HepG2 (cell line): ENCODE results near the gene SEMA3F. TPM values are rescaled to one million over a fixed set of nuclear protein-coding genes. Genes with fewer than 3 reads are reported as not detected.

Source experiments
- ATAC-seq: fragments of 200-7000 bp; cut with Tn5 transposase; 3 replicates; pipeline ENCODE4 v1.9.1; 2020; ENCODE audit warnings: mild to moderate bottlenecking, moderate library complexity
- BruUV-seq: library from RNA; stranded (reverse); fragments of 400-500 nt; replicated peaks from 2 replicates; lab custom pipeline; 2021; lab: Mats Ljungman, UMichigan
- CTCF ChIA-PET: fragments of 300-600 bp; formaldehyde crosslinking; extraction: SDS; loops from one replicate; lab custom pipeline; 2021; ENCODE audit warnings: low total read pairs, inconsistent platforms, low intra/inter-chr PET ratio; lab: Yijun Ruan, JAX
- POLR2A ChIA-PET: fragments of 350-600 bp; sonication (Branson Sonifier 250); formaldehyde crosslinking; loops from one replicate; lab custom pipeline; 2020; ENCODE audit warnings: antibody characterized with exemption, inconsistent platforms; lab: Yijun Ruan, JAX
- DNase-seq: peaks from one replicate; pipeline ENCODE4 v3.0.0-alpha.2; 2015; ENCODE audit warnings: low spot score
- FAIRE-seq: peaks from 3 replicates; lab custom pipeline; 2011; peaks lifted over from hg19 to GRCh38; lab: Jason Lieb, UNC
- H2AFZ ChIP-seq: one replicate; pipeline ENCODE4 v1.6.1; 2011; ENCODE audit warnings: low read length, inconsistent platforms
- H3K27ac ChIP-seq: fragments of 300-600 bp; 3 replicates; pipeline ENCODE4 v1.8.0; 2011; ENCODE audit warnings: mixed run types, mild to moderate bottlenecking, mixed read lengths, low read length, inconsistent platforms; ENCODE audit not compliant: insufficient read depth; ENCODE audit errors: extremely low read length
- H3K27me3 ChIP-seq, 2 experiments: fragments of 200-600 bp in 1 of 2; 2 replicates in 1 of 2; 3 replicates in 1 of 2; pipeline versions ENCODE4 v1.6.0 to v1.8.0; 2011; ENCODE audit warnings: low read length in 2 of 2, mild to moderate bottlenecking in 2 of 2, moderate library complexity in 2 of 2, inconsistent platforms in 1 of 2; ENCODE audit not compliant: insufficient read depth in 2 of 2, control insufficient read depth in 1 of 2
- H3K36me3 ChIP-seq, 2 experiments: fragments of 200-600 bp in 1 of 2; replicated peaks in 1 of 2; 2 replicates in 1 of 2; 3 replicates in 1 of 2; pipeline versions ENCODE4 v1.5.1 to v1.8.0; 2011; ENCODE audit warnings: low read length in 2 of 2, inconsistent platforms in 1 of 2; ENCODE audit not compliant: insufficient read depth in 2 of 2, control insufficient read depth in 1 of 2
- H3K4me1 ChIP-seq: 2 replicates; pipeline ENCODE4 v1.5.1; 2012; ENCODE audit warnings: low read length, inconsistent platforms; ENCODE audit not compliant: insufficient read depth
- H3K4me2 ChIP-seq: 2 replicates; pipeline ENCODE4 v1.6.0; 2011; ENCODE audit warnings: low read depth, low read length, inconsistent platforms
- H3K4me3 ChIP-seq, 3 experiments: fragments of 200-600 bp in 1 of 3; sonication (generic), shearing (Covaris generic) in 1 of 3; replicated peaks in 1 of 3; 2 replicates each; pipeline ENCODE4 v1.5.1; 2011 to 2016; ENCODE audit warnings: low read length in 3 of 3, inconsistent platforms in 2 of 3, low read depth in 2 of 3, mild to moderate bottlenecking in 2 of 3, control low read depth in 1 of 3, mixed read lengths in 1 of 3; ENCODE audit not compliant: insufficient read depth in 1 of 3
- H3K79me2 ChIP-seq: one replicate; pipeline ENCODE4 v1.6.1; 2011; ENCODE audit warnings: low read length, inconsistent platforms; ENCODE audit not compliant: insufficient read depth
- H3K9ac ChIP-seq: 2 replicates; pipeline ENCODE4 v1.6.0; 2011; ENCODE audit warnings: mild to moderate bottlenecking, low read depth, low read length, inconsistent platforms; ENCODE audit not compliant: insufficient read depth
- H3K9me3 ChIP-seq: 2 replicates; pipeline ENCODE4 v1.5.1; 2012; ENCODE audit warnings: mild to moderate bottlenecking, low read length
- H4K20me1 ChIP-seq: 2 replicates; pipeline ENCODE4 v1.6.0; 2011; ENCODE audit warnings: inconsistent platforms, mild to moderate bottlenecking, low read length, moderate library complexity; ENCODE audit not compliant: insufficient read depth
- SIN3B ChIP-seq: fragments of 150-350 bp; IDR thresholded peaks from 2 replicates; pipeline ENCODE4 v1.6.1; 2014; ENCODE audit warnings: low read length
- ZNF574 ChIP-seq: sonication (generic); formaldehyde crosslinking; IDR thresholded peaks from 2 replicates; pipeline ENCODE4 v1.4.0; 2020; ENCODE audit warnings: missing genetic modification reagents
- WGBS: methylation state at CpG from one replicate; pipeline ENCODE4 v1.1.6; 2017; ENCODE audit warnings: low lambda C conversion rate; 5-methylcytosine and 5-hydroxymethylcytosine counted together
- in situ Hi-C: cut with HindIII; loops from 2 replicates; pipeline ENCODE4 v1.10.0; 2017; ENCODE audit warnings: low pct_unique_long_range_greater_than_20kb; ENCODE audit not compliant: extremely low pct_ligation_motif_present
- intact Hi-C: fragments of 100-400 bp; cut with micrococcal nuclease; formaldehyde crosslinking; loops from one replicate; pipeline ENCODE4 v1.10.0; 2022; ENCODE audit not compliant: unreplicated experiment
- polyA plus RNA-seq, 8 experiments: library from polyadenylated mRNA; depleted of rRNA in 3 of 8; stranded (reverse) in 7 of 8; unstranded in 1 of 8; fragments of >200 nt; fragmentation: Illumina TruSeq in 4 of 8; extraction: Trizol in 4 of 8; gene quantifications; 2 replicates each; pipeline versions ENCODE4 v1.2.1 to v1.2.3, GENCODE V29; 2011 to 2016; ENCODE audit warnings: low read depth in 4 of 8, missing spikeins in 1 of 8, mixed read lengths in 1 of 8; ENCODE audit not compliant: insufficient read depth in 1 of 8
- total RNA-seq, 5 experiments: library from RNA; depleted of rRNA; stranded (reverse); fragments of >200 nt; fragmentation: Illumina TruSeq; extraction: Trizol; gene quantifications; 2 replicates each; pipeline ENCODE4 v1.2.3, GENCODE V29; 2016; ENCODE audit warnings: low read depth in 1 of 5
- TF ChIP-seq, protein P1 (sequence below): IDR thresholded peaks from 2 replicates; pipeline ENCODE4 v1.4.0; 2020; ENCODE audit warnings: mild to moderate bottlenecking, missing genetic modification reagents

Gene SEMA3F
- total and polyA plus RNA-seq, 2 of the 13 experiments (the other 11 are each of a cell fraction or from before 2014, with no cell fraction given), result 7.6 to 17.2 TPM

DNA sequence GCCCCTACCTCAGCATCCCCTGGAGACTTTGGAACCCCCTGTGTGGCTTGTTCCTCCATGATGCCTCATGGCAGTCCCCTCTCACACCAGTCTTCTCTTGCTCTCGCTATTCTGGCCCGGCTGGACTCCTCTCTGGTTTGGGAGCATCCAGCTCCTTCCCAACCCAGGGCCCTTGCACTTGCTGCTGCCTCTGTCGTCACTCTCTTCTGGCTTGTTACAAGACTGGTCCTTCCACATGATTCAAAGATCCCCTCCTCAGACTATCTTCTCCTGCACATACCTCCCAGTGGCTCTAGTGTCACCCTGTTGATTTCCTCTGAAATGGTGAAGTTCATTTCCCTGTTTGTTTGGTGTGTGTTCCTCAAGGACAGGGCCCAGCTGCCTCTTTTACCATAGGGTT is 74.4 kb downstream of the SEMA3F start:
- in situ Hi-C loops, result loop anchor here (5.0 kb wide), 2 partner anchors 37 to 43 kb away; partner anchors contain the start of gene GNAT1
- FAIRE-seq, result no peak
- intact Hi-C loops, result loop anchor here (5.0 kb wide), 1 partner anchor 43 kb away; no protein-coding TSS in a partner anchor
- Histone ChIP-seq H3K79me2 (no peaks in the 10 kb centered on the region), H3K9ac (no peak overlapping the region), H3K4me1 (peaks cover 74% of the 10 kb centered on the region), H2AFZ (peak overlapping the region; percentile 69), H3K36me3 (no peaks in the 10 kb centered on the region; a peak in 1 of 5 replicates), H4K20me1 (no peaks in the 10 kb centered on the region), H3K4me2 (no peak overlapping the region), H3K27ac (no peak overlapping the region), H3K9me3 (no peaks in the 10 kb centered on the region), H3K27me3 (no peaks in the 10 kb centered on the region), H3K4me3 (no peak overlapping the region)
- TF ChIP-seq, protein P1, sequence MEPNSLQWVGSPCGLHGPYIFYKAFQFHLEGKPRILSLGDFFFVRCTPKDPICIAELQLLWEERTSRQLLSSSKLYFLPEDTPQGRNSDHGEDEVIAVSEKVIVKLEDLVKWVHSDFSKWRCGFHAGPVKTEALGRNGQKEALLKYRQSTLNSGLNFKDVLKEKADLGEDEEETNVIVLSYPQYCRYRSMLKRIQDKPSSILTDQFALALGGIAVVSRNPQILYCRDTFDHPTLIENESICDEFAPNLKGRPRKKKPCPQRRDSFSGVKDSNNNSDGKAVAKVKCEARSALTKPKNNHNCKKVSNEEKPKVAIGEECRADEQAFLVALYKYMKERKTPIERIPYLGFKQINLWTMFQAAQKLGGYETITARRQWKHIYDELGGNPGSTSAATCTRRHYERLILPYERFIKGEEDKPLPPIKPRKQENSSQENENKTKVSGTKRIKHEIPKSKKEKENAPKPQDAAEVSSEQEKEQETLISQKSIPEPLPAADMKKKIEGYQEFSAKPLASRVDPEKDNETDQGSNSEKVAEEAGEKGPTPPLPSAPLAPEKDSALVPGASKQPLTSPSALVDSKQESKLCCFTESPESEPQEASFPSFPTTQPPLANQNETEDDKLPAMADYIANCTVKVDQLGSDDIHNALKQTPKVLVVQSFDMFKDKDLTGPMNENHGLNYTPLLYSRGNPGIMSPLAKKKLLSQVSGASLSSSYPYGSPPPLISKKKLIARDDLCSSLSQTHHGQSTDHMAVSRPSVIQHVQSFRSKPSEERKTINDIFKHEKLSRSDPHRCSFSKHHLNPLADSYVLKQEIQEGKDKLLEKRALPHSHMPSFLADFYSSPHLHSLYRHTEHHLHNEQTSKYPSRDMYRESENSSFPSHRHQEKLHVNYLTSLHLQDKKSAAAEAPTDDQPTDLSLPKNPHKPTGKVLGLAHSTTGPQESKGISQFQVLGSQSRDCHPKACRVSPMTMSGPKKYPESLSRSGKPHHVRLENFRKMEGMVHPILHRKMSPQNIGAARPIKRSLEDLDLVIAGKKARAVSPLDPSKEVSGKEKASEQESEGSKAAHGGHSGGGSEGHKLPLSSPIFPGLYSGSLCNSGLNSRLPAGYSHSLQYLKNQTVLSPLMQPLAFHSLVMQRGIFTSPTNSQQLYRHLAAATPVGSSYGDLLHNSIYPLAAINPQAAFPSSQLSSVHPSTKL (CRISPR knock-in tag), result no peak
- TF ChIP-seq SIN3B (no peak), ZNF574 (CRISPR knock-in tag) (0 out of 2 replicates have a peak, but pooled peaks have one; percentile 5)
- BruUV-seq, result no TSS peak
- ChIA-PET CTCF (no interaction called here), POLR2A (interaction anchor here (0.6 to 7.3 kb wide), 11 partner anchors 17 to 80 kb away, joined by 3 to 117 read pairs (median 8); partner anchors contain the start of gene SEMA3B)
- ATAC-seq, result no peak
- WGBS, result 75% methylated on average over 3 of the region's 3 CpGs
- DNase-seq, result no peak
